ENCODE data around the gene IMPA2.

DNA sequence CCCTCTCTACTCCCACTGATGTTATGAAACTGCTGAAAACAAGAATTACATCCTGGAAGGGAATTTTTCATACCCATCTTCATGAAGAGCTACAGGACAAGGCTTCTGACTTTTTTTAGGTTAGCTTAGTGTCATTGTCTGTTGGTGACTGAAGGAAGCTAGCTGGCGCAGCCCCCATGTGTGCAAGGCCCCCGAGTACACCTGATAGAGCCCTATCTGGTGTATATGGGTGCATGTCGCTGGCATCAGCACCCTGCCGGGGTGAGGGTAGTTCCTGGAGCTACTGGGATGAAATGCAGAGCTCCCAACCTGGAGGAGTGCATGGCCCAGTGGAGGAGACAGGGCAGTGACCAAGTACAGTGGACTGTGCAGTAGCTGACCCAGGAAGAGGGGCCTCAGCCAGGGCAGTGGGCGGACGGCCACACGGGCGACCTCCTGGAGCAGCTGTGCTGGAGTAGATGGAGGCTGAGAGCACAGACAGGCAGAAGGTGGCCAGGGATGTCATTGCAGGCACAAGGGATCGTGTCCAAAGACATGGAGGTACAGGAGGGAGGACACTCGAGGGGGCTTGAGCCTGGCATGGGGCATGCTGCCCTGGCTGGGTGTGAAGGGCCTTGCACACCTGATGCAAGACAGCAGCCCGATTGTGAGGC lies 12.1 kb downstream of the IMPA2 start:
- TF ChIP-seq POLR2A (IDR thresholded peaks at IDR 0.05; ENCODE audit: low read length) (no peak), GATA1 (IDR thresholded peaks at IDR 0.05; ENCODE audit: low read depth, low read length) (no peak)
